Measurements from ENCODE around the gene HOXA6.

The HOXA6 gene

DNA sequence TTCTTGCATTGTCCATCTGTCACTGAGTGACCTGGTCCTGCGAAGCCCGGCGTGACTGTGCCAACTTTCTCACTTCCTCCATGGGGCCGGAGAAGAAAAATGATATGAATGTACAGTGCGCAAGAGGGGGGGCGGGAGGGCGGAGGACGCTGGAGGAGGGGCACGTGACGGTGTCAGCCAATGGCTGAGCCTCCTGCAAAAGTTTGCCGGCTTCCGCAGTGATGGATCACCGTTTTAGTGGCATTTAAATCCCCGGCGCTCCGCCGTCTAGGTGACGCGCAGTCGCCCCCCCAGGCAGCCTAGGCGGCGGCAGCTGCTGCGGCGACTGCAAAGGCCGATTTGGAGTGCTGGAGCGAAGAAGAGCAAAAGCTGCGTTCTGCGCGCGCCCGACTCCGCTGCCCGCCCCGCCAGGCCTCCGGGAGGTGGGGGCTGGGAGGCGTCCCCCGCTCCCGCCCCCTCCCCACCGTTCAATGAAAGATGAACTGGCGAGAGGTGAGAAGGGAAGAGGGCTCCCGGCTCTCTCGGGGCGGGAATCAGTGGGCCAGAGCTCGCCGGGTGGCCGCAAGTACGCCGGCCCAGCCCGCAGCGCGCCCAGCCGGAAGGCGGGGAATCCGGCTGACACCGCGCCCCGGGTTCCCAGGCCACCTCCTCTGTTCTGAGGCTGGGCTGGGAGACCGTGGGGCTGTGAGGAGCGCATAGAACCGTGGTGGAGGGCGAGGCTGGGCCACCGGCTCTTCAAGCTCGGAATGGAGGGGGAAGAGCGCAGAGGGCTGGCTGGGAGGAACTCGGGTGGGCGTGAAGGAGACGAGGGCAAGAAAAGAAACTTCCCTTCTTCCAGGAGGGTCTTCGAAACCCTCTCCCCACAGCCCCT is 51.4 kb downstream of the HOXA6 start, which contains the start of gene HOXA1:
Gene HOXA1 (minus strand): TSS at position 104 of the 871 bp plus-strand sequence. CDS start 88 bp downstream, at position 16.
- peak; percentile 51 to 89 (median 70) for DNase-seq

Data from T-helper 2 cell (primary cell).